ENCODE data around the gene DBT.
"Not testable (repeated sequence)": the region's sequence is repeated elsewhere in the genome, so short reads cannot be mapped to it uniquely, and the experiment has no call there.

The DBT gene

DNA sequence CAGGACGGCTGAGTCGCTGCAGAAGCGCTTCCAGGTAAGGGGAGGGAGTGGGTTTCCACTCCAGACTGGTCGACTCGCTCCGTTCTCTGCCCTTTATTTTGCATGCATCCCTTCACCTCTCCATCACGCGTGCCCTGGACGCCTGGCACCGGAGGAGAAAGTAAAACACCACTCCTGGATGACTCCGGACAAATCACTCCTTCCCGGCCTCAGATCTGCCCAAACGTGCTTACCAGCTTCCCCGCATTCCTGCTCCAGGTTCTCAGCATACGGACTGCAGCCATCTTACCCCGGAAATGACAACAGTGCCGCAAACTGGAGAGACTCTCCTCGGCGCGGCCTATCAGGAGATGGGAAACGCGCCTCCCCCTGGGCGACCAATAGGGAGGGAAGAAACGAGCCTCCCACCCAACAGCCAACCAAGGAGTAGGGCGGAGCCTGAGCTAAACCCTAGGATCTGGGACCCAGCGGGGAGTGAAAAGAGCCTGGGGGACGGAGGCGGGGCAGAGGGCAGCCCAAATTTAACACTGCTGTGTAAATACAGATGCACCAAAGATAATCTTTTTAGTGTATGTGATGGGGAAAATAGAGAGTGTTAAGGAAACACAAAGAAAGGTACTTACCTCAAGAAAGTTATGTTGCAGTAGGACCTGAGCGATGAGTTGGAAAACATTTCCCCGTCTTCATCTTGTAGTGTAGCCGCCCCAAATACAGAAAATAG is at the start of gene DBT:
DBT (minus strand) TSS at position 298 of the 721 bp plus-strand sequence; CDS start at position 284, 14 bp downstream.
- peak; percentile 86 for DNase-seq (ENCODE audit: low read depth)

DNA sequence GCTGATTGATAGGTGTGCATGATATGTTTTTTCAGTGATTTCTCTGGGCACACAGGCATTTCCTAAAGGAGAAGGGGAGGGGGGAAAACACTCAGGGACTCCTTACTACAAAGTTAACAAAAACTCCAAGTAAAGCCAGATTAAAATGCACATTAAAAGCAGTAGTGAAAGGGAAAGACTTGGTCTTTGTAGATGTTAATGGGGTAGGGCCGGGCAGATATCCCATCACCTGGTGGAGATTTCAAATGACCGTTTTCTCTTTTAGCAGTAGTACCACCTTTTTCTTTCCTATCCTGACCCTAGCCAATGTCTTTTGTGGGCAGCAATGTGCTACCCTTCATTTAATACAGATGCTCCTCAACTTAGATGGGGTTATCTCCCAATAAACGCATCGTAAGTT is 48.9 kb upstream of the DBT start:
- DNase-seq (ENCODE audit: low read depth), result no peak

DNA sequence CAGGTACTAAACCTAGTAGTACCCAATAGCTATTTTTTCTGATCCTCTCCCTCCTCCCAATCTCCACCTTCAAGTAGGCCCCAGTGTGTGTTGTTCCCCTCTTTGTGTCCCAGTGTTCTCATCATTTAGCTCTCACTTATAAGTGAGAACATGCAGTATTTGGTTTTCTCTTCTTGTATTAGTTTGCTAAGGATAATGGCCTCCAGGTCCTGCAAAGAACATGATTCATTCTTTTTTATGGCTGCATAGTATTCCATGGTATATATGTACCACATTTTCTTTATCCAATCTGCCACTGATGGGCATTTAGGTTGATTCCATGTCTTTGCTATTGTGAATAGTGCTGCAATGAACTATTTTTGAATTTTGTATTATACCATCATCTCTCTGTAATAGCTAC is 47.4 kb upstream of the DBT start:
- DNase-seq (ENCODE audit: low read depth), result not testable (repeated sequence)

DNA sequence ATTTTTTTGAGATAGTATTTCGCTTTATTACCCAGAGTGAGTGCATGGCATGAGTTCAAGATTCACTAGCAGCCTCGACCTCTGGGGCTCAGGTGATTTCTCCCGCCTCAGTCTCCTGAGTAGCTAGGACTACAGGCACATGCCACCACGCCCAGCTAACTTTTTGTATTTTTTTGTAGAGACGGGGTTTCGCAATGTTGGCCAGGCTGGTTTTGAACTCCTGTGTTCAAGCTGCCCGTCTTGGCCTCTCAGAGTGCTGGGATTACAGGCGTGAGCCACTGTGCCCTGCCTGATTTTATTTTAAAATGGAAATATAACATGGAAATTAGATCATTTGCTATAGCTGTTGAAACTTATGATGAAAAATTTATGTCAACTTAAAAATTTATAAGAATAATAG is 46.5 kb upstream of the DBT start:
- no peak for DNase-seq (ENCODE audit: low read depth)

DNA sequence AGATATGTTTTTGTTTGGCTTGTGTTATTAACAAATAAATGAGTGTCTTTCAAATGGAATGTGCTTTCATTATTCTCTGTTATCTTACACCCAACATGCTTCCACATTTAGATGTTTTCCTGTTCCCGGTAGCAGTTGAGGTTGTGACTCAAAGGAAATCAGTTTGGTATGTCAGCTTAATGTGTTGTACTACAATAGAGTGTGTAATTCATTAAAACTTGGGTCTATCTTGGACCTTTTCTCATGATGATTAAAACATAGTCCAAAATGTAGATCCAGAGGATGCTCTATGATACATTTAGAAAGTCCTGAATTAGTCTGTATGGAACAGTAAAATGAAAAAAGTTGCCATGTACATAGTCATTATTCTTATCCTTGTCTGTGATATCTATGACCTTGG is 43.1 kb upstream of the DBT start:
- no peak for DNase-seq (ENCODE audit: low read depth)

DNA sequence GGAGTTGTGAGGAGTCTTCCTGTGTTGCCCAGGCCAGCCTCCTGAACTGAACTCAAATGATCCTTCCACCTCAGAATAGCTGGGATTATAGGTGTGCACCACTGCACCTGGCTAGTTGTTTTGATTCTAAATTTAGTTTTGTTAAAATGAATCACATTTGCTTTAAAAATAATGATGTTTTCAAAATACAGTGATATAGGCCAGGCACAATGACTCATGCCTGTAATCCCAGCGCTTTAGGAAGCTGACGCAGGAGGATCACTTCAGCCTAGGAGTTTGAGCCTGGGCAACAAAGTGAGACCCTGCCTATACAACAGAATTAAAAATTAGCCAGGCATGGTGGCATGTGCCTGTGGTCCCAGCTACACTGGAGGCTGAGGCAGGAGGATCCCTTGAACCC is 40.7 kb upstream of the DBT start:
- no peak for DNase-seq (ENCODE audit: low read depth)

DNA sequence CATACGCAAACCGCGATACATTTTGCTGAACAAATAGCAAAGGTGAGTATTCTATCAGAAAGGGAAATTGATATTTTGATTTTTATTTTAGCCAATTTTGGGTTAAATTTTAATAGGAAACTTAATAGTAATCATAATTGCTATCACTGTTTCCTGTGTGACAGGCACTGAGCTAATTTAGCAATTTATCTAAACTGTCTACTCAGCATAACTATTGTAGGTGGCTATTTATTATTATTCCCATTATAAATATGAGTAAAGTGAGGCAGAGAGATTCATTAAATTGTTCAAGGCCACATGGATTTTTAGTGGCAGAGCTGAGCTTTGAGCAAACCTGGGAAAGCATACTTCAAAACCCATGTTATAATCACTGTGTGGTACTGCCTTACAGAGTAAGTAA is 37.5 kb upstream of the DBT start:
- no peak for DNase-seq (ENCODE audit: low read depth)

DNA sequence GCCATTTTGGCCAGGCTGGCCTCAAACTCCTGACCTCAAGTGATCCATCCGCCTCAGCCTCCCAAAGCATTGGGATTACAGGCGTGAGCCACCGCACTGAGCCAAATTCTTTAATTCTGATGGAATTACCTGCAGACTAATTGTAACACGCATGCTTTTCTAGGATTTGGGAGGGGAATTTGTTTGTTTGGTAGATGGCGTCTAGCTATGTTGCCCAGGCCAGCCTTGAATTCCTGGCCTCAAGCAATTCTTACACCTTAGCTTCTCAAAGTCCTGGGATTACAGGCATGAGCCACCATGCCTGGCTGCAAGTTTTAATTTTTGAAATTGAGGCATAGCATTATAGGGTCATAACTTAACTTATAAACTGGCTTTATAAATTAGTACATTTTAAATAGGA is 35.0 kb upstream of the DBT start:
- no peak for DNase-seq (ENCODE audit: low read depth)

DNA sequence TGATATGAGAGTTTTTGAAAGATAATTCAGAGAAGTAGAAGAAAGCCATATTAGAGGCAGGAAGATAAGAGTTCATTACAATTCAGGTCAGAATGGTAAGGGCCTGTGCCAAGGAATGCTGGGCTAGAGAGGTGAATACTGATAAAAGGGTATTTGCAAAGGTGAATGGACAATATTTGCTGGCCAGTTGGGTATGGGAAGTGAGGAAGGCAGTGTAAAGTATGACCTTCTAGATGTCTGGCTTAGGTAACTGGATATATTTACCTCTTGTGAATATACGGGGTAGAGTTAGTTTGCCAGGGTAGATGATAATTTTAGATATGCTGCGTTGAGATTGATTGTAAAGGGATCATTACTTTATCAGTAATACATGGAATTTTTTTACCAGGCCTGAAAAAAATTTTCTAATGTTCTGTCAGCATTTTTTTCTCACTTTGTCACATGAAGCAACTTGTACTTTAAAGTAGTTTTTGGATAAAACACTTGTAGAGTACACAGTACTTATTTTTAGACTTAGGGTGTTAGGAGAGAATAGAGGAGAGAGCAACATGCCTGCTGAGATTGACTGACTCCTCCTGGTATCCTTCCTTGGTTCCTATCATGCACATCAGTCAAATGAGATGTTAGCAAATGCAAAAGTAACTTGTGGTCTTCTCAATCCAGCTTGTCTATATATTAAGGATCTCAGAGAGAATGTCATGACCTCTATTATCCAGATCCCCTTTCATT is 30.5 kb upstream of the DBT start:
- DNase-seq (ENCODE audit: low read depth), result no peak

DNA sequence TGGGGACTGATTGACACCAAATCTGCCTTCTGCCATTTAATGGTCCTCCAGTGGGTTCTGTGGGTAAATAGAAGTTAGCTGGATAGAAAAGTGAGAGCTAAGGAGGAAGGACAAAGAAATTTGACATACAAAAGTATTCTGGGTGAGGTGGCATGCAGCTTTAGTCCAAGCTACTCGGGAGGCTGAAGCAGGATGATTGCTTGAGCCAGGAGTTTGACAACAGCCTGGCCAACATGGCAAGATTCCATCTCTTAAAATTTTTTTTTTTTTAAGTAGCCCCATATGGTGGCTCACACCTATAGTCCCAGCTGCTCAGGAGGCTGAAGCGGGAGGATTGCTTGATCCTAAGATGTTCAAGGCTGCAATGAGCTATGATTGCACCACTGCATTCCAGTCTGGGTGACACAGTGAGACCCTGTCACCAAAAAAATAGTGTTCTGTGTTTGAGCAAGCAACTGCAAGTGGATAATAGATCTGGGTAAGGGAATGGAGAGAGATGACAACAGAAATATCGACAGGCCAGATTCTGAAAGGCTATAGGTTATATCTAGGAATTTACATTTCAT is 29.8 kb upstream of the DBT start:
- DNase-seq (ENCODE audit: low read depth), result no peak

DNA sequence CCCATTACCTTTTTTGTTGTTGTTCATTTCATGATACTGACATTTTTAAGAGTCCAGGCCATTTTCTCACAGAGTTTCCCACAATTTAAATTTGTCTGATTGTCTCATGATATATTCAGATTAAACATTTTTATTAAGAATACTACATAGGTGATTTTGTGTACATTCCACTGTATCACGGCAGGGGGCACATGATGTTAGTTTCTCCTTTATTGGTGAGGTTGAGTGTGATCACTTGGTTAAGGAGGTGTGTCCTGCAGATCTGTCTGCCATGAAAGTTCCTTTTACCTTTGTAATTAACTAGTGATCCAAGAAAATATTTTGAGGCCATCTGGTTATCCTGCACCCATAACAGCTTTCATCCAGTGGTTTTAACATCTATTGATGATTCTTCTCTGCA is 28.2 kb upstream of the DBT start:
- DNase-seq (ENCODE audit: low read depth), result no peak

DNA sequence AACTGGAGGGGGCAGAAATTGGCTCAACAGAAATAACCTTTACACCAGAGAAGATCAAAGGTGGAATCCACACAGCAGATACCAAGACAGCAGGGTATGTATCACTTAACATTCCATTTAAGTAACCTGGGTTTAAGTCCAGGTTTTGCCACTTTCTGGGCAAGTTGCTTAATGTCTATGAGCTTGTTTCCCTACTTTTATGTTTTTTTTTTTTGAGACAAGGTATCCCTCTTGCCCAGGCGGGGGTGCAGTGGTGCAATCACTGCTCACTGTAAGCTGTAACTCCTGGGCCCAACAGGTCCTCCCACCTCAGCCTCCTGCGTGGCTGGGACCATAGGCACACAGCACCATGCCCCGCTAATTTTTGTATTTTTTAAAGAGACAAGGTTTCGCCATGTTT is 18.6 kb upstream of the DBT start:
- no peak for DNase-seq (ENCODE audit: low read depth)

DNA sequence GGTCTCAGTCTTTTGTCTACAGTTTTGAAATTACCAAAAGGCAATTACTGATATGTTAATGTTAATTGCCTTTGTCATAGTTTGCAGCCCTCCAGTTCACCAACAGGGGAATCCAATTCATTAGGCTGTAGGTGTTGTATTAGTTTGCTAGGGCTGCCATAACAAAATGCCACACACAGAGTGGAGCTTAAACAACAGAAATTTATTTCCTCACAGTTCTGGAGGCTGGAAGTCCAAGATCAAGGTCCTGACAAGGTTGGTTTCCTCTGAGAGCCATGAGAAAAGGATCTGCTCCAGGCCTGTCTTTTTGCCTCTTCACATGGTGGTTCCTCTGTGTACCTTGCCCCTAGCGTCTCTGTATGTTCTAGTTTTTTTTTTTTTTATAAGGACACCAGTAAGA is 17.6 kb upstream of the DBT start:
- DNase-seq (ENCODE audit: low read depth), result no peak

DNA sequence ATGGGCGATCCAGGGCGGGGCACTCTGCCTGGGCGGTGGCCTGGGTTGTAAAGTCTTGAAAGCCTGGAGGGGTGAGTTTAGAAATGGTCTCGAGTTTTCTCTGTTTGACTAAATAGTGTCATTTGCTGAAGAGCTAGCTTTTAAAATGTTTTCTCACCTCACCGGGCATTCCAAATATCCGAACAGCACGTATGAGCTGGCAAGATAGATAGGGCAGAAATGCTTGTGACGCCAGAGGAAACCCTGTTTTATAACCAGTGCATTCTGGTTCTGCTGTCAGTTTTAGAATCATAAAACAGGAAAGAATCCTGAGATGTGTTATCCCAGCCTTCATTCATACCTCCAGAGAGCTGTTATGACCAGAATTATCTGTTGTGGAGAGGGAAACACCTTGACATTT is 17.1 kb upstream of the DBT start:
- no peak for DNase-seq (ENCODE audit: low read depth)

DNA sequence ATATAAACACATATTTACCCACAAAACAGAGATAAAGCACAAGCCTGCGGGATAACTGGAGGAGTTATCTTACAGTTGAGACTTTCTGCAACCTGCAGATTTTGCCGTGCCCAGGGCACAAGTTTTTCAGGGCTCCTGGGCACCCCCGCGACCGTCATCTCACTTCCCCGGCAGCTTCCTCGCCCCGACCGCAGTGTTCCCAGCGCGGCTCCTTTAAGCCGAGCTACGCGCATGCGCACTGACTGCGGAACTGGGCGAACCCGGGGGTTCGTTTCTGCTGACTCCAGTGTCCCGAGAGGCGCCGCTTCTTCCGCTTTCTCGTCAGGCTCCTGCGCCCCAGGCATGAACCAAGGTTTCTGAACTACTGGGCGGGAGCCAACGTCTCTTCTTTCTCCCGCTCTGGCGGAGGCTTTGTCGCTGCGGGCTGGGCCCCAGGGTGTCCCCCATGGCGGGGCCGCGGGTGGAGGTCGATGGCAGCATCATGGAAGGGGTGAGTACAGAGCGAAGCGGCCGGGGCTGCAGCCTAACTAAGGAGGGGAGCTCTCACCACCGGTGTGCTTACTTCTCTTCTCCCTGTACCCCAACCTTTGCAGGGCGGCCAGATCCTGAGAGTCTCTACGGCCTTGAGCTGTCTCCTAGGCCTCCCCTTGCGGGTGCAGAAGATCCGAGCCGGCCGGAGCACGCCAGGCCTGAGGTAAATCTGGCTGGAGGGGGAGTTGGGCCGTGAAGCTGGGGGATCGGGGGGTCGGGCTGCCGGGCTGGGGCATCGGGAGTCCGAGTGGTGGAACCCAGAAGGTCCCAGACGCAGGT is 16.5 kb upstream of the DBT start, which contains the start of gene RTCA:
RTCA (plus strand) TSS at position 286 of the 810 bp plus-strand sequence; CDS start at position 446, 160 bp downstream.
- DNase-seq (ENCODE audit: low read depth), result peak; percentile 92

DNA sequence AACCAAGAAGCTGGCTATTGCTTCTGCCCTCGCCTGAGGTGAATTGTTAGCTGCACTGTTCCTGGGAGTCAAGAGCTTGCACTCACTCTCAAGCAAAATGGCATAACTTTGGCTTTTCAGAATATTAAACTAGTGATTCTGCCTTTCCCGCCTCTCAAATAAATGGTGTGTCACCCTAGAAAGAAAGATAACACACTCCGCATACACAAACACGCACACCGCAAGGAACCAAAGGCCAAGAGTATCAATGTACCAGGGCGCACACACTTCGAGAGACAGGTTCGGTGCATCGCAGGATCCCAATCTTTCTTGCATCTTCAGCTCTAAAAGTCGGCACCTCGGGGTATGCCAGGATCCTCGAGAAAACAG is 15.9 kb upstream of the DBT start:
- DNase-seq (ENCODE audit: low read depth), result no peak

DNA sequence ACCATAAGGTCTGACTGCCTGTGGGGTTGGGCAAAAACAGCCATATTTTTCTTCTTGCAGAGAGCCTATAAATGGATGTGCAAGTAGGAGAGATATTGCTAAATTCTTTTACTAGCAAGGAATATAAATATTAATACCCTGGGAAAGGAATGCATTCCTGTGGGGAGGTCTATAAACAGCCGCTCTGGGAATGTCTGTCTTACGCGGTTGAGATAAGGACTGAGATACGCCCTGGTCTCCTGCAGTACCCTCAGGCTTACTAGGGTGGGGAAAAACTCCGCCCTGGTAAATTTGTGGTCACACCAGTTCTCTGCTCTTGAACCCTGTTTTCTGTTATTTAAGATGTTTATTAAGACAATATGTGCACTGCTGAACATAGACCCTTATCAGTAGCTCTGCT is 14.4 kb upstream of the DBT start:
- not testable (repeated sequence) for DNase-seq (ENCODE audit: low read depth)

DNA sequence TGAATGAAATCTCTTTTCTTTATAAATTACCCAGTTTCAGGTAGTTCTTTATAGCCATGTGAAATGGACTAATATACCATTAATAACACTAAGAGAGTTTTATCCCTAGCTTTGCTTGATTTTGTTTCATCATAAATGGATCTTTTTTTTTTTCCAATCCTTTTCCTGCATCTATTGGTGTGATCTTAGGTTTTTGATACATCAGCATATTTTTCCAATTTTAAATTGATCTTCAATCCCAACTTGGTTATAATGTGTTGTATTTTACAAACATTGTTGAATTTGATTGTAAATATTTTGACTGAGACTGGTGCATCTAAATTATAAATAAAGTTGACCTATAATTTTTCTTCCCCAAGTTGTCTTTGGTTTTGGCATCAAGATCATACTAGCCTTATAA is 12.1 kb upstream of the DBT start:
- no peak for DNase-seq (ENCODE audit: low read depth)

DNA sequence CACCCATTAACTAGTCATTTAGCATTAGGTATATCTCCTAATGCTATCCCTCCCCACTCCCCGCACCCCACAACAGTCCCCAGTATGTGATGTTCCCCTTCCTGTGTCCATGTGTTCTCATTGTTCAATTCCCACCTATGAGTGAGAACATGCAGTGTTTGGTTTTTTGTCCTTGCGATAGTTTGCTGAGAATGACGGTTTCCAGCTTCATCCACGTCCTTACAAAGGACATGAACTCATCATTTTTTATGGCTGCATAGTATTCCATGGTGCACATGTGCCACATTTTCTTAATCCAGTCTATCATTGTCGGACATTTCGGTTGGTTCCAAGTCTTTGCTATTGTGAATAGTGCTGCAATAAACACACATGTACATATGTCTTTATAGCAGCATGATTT is 8.8 kb upstream of the DBT start:
- not testable (repeated sequence) for DNase-seq (ENCODE audit: low read depth)

DNA sequence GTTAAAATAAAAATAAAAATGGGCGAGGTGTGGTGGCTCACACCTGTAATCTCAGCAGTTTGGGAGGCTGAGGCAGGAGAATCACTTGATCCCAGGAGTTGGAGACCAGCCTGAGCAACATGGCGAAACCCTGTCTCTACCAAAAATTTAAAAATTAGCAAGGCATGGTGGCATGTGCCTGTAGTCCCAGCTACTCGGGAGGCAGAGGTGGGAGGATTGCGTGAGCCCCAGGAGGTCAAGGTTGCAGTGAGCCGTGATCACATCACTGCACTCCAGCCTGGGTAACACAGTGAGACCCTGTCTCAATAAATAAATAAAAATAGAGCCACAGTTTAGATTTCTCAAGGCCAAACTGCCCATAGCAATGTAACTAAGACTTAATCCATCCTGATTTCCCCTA is 6.6 kb upstream of the DBT start:
- DNase-seq (ENCODE audit: low read depth), result not testable (repeated sequence)

DNA sequence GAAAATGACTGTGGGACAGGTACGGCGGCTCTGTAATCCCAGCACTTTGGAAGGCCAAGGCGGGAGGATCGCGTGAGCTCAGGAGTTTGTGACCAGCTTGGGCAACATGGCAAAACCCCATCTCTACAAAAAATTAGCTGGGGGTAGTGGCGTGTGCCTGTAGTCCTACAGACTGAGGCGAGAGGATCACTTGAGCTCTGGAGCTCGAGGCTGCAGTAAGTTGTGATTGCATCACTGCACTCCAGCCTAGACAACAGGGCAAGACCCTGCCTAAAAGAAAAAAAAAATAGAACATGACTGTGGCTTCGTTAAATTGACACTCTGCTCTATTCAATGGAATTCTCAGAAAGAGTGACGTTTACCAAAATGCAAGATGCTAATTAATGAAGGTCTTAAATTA is 3.9 kb upstream of the DBT start:
- no peak for DNase-seq (ENCODE audit: low read depth)

DNA sequence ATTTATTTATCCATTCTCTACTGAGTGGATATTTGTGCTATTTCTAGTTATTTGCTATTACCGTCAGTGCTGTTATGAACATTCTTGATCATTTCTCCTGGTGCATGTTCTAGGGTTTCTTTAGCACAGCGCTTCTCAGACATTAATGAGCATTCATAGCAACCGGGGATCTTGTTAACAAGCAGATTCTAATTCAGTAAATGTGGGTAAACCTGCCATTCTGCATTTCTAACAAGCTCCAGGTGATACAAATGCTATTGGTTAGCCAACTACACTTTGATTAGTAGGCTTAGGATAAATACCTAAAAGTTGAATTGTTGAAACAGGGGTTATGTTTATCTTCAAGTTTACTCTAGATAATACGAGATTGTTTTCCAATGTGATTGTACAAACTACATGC is 3.3 kb upstream of the DBT start:
- DNase-seq (ENCODE audit: low read depth), result no peak

DNA sequence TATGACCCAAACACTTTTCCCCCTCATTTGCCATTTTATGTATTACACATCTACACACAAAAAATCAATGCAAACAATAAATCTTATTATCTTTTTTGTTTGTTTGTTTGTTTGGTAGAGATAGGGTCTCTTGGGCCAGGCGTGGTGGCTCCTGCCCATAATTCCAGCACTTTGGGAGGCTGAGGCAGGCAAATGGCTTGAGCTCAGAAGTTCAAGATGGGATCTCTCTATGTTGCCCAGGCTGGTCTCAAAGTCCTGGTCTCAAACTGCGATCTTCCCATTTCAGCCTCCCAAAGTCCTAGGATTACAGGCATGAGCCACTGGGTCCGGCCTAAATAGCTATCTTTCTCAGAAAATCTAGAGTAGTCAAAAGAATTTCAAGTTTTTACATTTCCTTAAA is 1.2 kb upstream of the DBT start:
- DNase-seq (ENCODE audit: low read depth), result no peak

Data from activated T-cell treated with anti-CD3 and anti-CD28 coated beads for 48 hours (primary cell).